Adrenal gland (tissue), 12 donors: ENCODE measurements around the gene ABHD15. TPM values are rescaled to one million over a fixed set of nuclear protein-coding genes. Genes with fewer than 3 reads are reported as not detected.

Source experiments
- DNase-seq, 7 donors: peaks; one replicate each; pipeline ENCODE4 v3.0.0-alpha.2; 2019 to 2020
- H3K27ac ChIP-seq, 5 donors: fragments of 200-600 bp; sonication (generic) in 4 of 5; 1 replicate in 3 of 5; 2 replicates in 2 of 5; pipeline versions ENCODE4 v1.5.1 to v1.8.0; 2016 to 2020; ENCODE audit warnings: mild to moderate bottlenecking in 1 of 5
- H3K27me3 ChIP-seq: fragments of 200-600 bp; 2 replicates; pipeline ENCODE4 v1.8.0; 2021
- H3K36me3 ChIP-seq, 2 donors: fragments of 200-600 bp; replicated peaks in 1 of 2; 1 replicate in 1 of 2; 2 replicates in 1 of 2; pipeline versions ENCODE4 v1.5.1 to v1.8.0; 2018 to 2022
- H3K4me1 ChIP-seq, 2 donors: fragments of 200-600 bp; replicated peaks in 1 of 2; 1 replicate in 1 of 2; 2 replicates in 1 of 2; pipeline versions ENCODE4 v1.5.1 to v1.8.0; 2018 to 2021
- H3K4me3 ChIP-seq, 4 donors: fragments of 200-600 bp; sonication (generic) in 3 of 4; one replicate each; pipeline ENCODE4 v1.5.1; 2016 to 2018
- H3K9me3 ChIP-seq, 3 donors: fragments of 200-600 bp; sonication (generic) in 1 of 3; replicated peaks in 1 of 3; 1 replicate in 2 of 3; 2 replicates in 1 of 3; pipeline versions ENCODE4 v1.5.1 to v1.8.0; 2016 to 2021
- CTCF ChIP-seq, 6 experiments: fragments of 450-650 bp in 4 of 6; fragments of 200-600 bp in 2 of 6; sonication (generic) in 1 of 6; IDR thresholded peaks; 1 replicate in 5 of 6; 2 replicates in 1 of 6; pipeline versions ENCODE4 v1.5.1 to v1.8.0; 2016 to 2021; ENCODE audit warnings: antibody characterized with exemption in 6 of 6, mild to moderate bottlenecking in 2 of 6, moderate library complexity in 1 of 6
- POLR2A ChIP-seq, 2 donors: fragments of 450-650 bp; IDR thresholded peaks; one replicate each; pipeline ENCODE4 v1.6.1; 2017; ENCODE audit warnings: antibody characterized with exemption in 2 of 2, mild to moderate bottlenecking in 2 of 2, moderate library complexity in 1 of 2
- WGBS, 4 donors: extraction: QIAGEN DNeasy Blood & Tissue Kit in 2 of 4; methylation state at CpG; one replicate each; pipeline versions ENCODE4 v1.1.5 to v1.1.7; 2013 to 2017; 5-methylcytosine and 5-hydroxymethylcytosine counted together
- intact Hi-C, 2 donors: fragments of 100-400 bp; cut with DNase I; formaldehyde crosslinking; loops; one replicate each; pipeline versions ENCODE4 v1.14.1 to v1.15.0; 2022 to 2023
- polyA plus RNA-seq, 3 donors: library from polyadenylated mRNA; stranded (reverse); fragments of 200-250 nt in 2 of 3; fragments of 350-450 nt in 1 of 3; fragmentation: Illumina TruSeq in 1 of 3; extraction: RNeasy Lipid Tissue Mini Kit (QIAGEN cat#74804) in 1 of 3; gene quantifications; one replicate each; pipeline ENCODE4 v1.2.3, GENCODE V29; 2013 to 2014
- total RNA-seq, 9 donors: library from RNA; depleted of rRNA in 4 of 9; stranded (reverse); fragments of >200 nt in 4 of 9; fragments of 120-200 nt in 1 of 9; fragmentation: NEBNext Ultra II Directional in 1 of 9; extraction: Animal tissue kit (Norgen Biotek cat#: 25700) in 1 of 9; gene quantifications; one replicate each; pipeline versions ENCODE4 v1.1.0 to v1.2.4, GENCODE V29; 2013 to 2023
- donor health status: healthy with polysubstance abuse.
- donor health status: Bipolar disorder and iron deficiency.
- donor health status: DM: yes; HTN: yes; CAD: no.
- donor health status: DM: no; HTN: no; CAD: no.
- donor health status: DM: no; HTN: no; CAD: no.
- donor health status: DM: yes; HTN: yes; CAD: no.

ABHD15 gene
- total and polyA plus RNA-seq, 12 donors, result 2.9 to 11.1 (median 6.2) TPM

- Histone ChIP-seq H3K9me3 (no peaks in the 10 kb centered on the region), H3K4me1 (peaks cover 29% of the 10 kb centered on the region in 2 donors), H3K27ac (peak overlapping the region in 3 of 5 donors; percentile 44 to 76 (median 49)), H3K4me3 (peak overlapping the region in 1 of 4 donors; percentile 49), H3K36me3 (peaks cover 0 to 35% of the 10 kb centered on the region in 2 donors), H3K27me3 (no peaks in the 10 kb centered on the region)
- peak in 6 of 7 donors; percentile 27 to 64 (median 56) for DNase-seq
- intact Hi-C loops, result no loop called here
- TF ChIP-seq CTCF (IDR thresholded peaks at IDR 0.05) (no peak), POLR2A (IDR thresholded peaks at IDR 0.05) (no peak)
- 29 to 66% (median 33%) methylated on average over 13 to 30 of the region's 30 CpGs for WGBS, 4 donors
Measured at GRCh38 chr17:29571883-29572681, 5.2 kb upstream of the ABHD15 start.

- DNase-seq, result peak in 3 of 7 donors; percentile 15 to 21 (median 15)
- peaks cover 29 to 31% of the 10 kb centered on the region in 2 donors for H3K4me1 ChIP-seq
- no peak for TF ChIP-seq CTCF (IDR thresholded peaks at IDR 0.05)
- no peak for TF ChIP-seq POLR2A (IDR thresholded peaks at IDR 0.05)
- intact Hi-C loops, result no loop called here
- H3K36me3 ChIP-seq, result peaks cover 0 to 30% of the 10 kb centered on the region in 2 donors
- no peak overlapping the region for H3K4me3 ChIP-seq
- H3K27me3 ChIP-seq, result no peaks in the 10 kb centered on the region
- H3K9me3 ChIP-seq, result no peaks in the 10 kb centered on the region
- peak overlapping the region in 1 of 5 donors; percentile 76 for H3K27ac ChIP-seq
- 92 to 94% (median 94%) methylated on average over 6 of the region's 6 CpGs for WGBS, 4 donors
Measured at GRCh38 chr17:29571486-29571882, 4.6 kb upstream of the ABHD15 start.

GRCh38 chr17:29570521-29570920 lies 3.7 kb upstream of the ABHD15 start:
- Histone ChIP-seq H3K27ac (no peak overlapping the region), H3K4me3 (no peak overlapping the region), H3K4me1 (peaks cover 33 to 40% of the 10 kb centered on the region in 2 donors), H3K36me3 (peaks cover 0 to 20% of the 10 kb centered on the region in 2 donors), H3K27me3 (no peaks in the 10 kb centered on the region), H3K9me3 (no peaks in the 10 kb centered on the region)
- TF ChIP-seq CTCF (IDR thresholded peaks at IDR 0.05), result no peak
- DNase-seq, result peak in 3 of 7 donors; percentile 11 to 21 (median 15)
- intact Hi-C loops, result no loop called here
- 89 to 96% (median 92%) methylated on average over 7 of the region's 7 CpGs for WGBS, 4 donors

- Histone ChIP-seq H3K27me3 (no peaks in the 10 kb centered on the region), H3K27ac (peak overlapping the region in 4 of 5 donors; percentile 16 to 94 (median 65)), H3K9me3 (no peaks in the 10 kb centered on the region), H3K36me3 (peaks cover 0 to 10% of the 10 kb centered on the region in 2 donors), H3K4me1 (peaks cover 33 to 40% of the 10 kb centered on the region in 2 donors), H3K4me3 (peak overlapping the region in 2 of 4 donors; percentile 63 to 65)
- DNase-seq, result peak in 4 of 7 donors; percentile 13 to 56 (median 16)
- WGBS, 4 donors, result 66 to 72% (median 70%) methylated on average over 14 of the region's 14 CpGs
- intact Hi-C loops, result no loop called here
- TF ChIP-seq POLR2A (IDR thresholded peaks at IDR 0.05) (no peak), CTCF (IDR thresholded peaks at IDR 0.05) (no peak)
Measured at GRCh38 chr17:29569245-29569950, 2.6 kb upstream of the ABHD15 start.
